Mesenchymal stem cell (in vitro differentiated cells and primary cell): ENCODE measurements around the gene MAGEB1.

Experiments used
- DNase-seq: peaks from one replicate; pipeline ENCODE4 v3.0.0-alpha.2; 2013
- H2AFZ ChIP-seq: one replicate; pipeline ENCODE4 v1.6.1; 2013; ENCODE audit warnings: low read depth, mild to moderate bottlenecking, control low read depth, inconsistent platforms, low read length, moderate library complexity
- H2AK5ac ChIP-seq: 2 replicates; pipeline ENCODE4 v1.6.1; 2013; ENCODE audit warnings: low read length, moderate library complexity, mild to moderate bottlenecking, inconsistent platforms; ENCODE audit not compliant: severe bottlenecking
- H2BK120ac ChIP-seq: one replicate; pipeline ENCODE4 v1.6.1; 2013; ENCODE audit warnings: low read depth, mild to moderate bottlenecking, inconsistent platforms, low read length, moderate library complexity
- H2BK12ac ChIP-seq, 2 experiments: one replicate each; pipeline ENCODE4 v1.6.1; 2013; ENCODE audit warnings: inconsistent platforms in 2 of 2, low read length in 2 of 2, mild to moderate bottlenecking in 2 of 2, moderate library complexity in 2 of 2, control low read depth in 1 of 2
- H2BK15ac ChIP-seq: one replicate; pipeline ENCODE4 v1.6.1; 2013; ENCODE audit warnings: mild to moderate bottlenecking, low read depth, inconsistent platforms; ENCODE audit not compliant: poor library complexity, severe bottlenecking
- H2BK5ac ChIP-seq: 2 replicates; pipeline ENCODE4 v1.6.1; 2013; ENCODE audit warnings: low read depth, mild to moderate bottlenecking, low read length, control low read depth, inconsistent platforms; ENCODE audit not compliant: poor library complexity, severe bottlenecking
- H3K14ac ChIP-seq, 2 experiments: one replicate each; pipeline ENCODE4 v1.6.1; 2013; ENCODE audit warnings: inconsistent platforms in 2 of 2, low read length in 2 of 2, control low read depth in 1 of 2, mild to moderate bottlenecking in 1 of 2, moderate library complexity in 1 of 2
- H3K18ac ChIP-seq, 2 experiments: one replicate each; pipeline ENCODE4 v1.6.1; 2013; ENCODE audit warnings: inconsistent platforms in 2 of 2, low read length in 2 of 2, control low read depth in 1 of 2, low read depth in 1 of 2, mild to moderate bottlenecking in 1 of 2
- H3K23ac ChIP-seq, 2 experiments: one replicate each; pipeline ENCODE4 v1.6.1; 2013; ENCODE audit warnings: inconsistent platforms in 2 of 2, low read length in 2 of 2, mild to moderate bottlenecking in 2 of 2, moderate library complexity in 2 of 2, control low read depth in 1 of 2
- H3K27ac ChIP-seq: 2 replicates; pipeline ENCODE4 v1.5.1; 2013; ENCODE audit warnings: mild to moderate bottlenecking, moderate library complexity, low read length, control low read depth, inconsistent platforms; ENCODE audit not compliant: poor library complexity, severe bottlenecking
- H3K27me3 ChIP-seq, 2 experiments: 2 replicates each; pipeline versions ENCODE4 v1.6.1 to v1.7.0; 2013; ENCODE audit warnings: low read length in 2 of 2, mild to moderate bottlenecking in 2 of 2, moderate library complexity in 2 of 2, control low read depth in 1 of 2, inconsistent platforms in 1 of 2; ENCODE audit not compliant: control insufficient read depth in 1 of 2, insufficient read depth in 1 of 2
- H3K36me3 ChIP-seq, 2 experiments: 2 replicates each; pipeline versions ENCODE4 v1.6.1 to v1.7.0; 2013; ENCODE audit warnings: low read length in 2 of 2, control low read depth in 1 of 2, inconsistent platforms in 1 of 2, low read depth in 1 of 2, mild to moderate bottlenecking in 1 of 2; ENCODE audit not compliant: insufficient read depth in 2 of 2, control insufficient read depth in 1 of 2
- H3K4ac ChIP-seq, 2 experiments: one replicate each; pipeline ENCODE4 v1.6.1; 2013; ENCODE audit warnings: inconsistent platforms in 2 of 2, low read length in 2 of 2, mild to moderate bottlenecking in 2 of 2, moderate library complexity in 2 of 2, control low read depth in 1 of 2, low read depth in 1 of 2
- H3K4me1 ChIP-seq: 2 replicates; pipeline ENCODE4 v1.6.1; 2013; ENCODE audit warnings: low read depth, low read length, control low read depth; ENCODE audit not compliant: control insufficient read depth, insufficient read depth
- H3K4me2 ChIP-seq: 2 replicates; pipeline ENCODE4 v1.6.1; 2013; ENCODE audit warnings: low read length, mild to moderate bottlenecking, inconsistent platforms; ENCODE audit not compliant: poor library complexity, severe bottlenecking
- H3K4me3 ChIP-seq, 2 experiments: 2 replicates each; pipeline versions ENCODE4 v1.5.1 to v1.7.0; 2013; ENCODE audit warnings: low read length in 2 of 2, mild to moderate bottlenecking in 2 of 2, control low read depth in 1 of 2, low read depth in 1 of 2; ENCODE audit not compliant: insufficient read depth in 1 of 2
- H3K79me1 ChIP-seq: replicated peaks from 2 replicates; pipeline ENCODE4 v1.6.1; 2013; ENCODE audit warnings: mild to moderate bottlenecking, control low read depth, low read length, inconsistent platforms; ENCODE audit not compliant: poor library complexity, severe bottlenecking
- H3K9ac ChIP-seq: 2 replicates; pipeline ENCODE4 v1.7.0; 2013; ENCODE audit warnings: mild to moderate bottlenecking, low read length, moderate library complexity
- H3K9me3 ChIP-seq: 2 replicates; pipeline ENCODE4 v1.7.0; 2013; ENCODE audit warnings: mild to moderate bottlenecking, low read length; ENCODE audit not compliant: control insufficient read depth
- H4K8ac ChIP-seq: one replicate; pipeline ENCODE4 v1.6.1; 2013; ENCODE audit warnings: inconsistent platforms, mild to moderate bottlenecking, low read length, moderate library complexity
- H4K91ac ChIP-seq: one replicate; pipeline ENCODE4 v1.6.1; 2013; ENCODE audit warnings: mild to moderate bottlenecking, low read length, inconsistent platforms
- WGBS: methylation state at CpG from one replicate; pipeline ENCODE4 v1.1.7; 2013; ENCODE audit warnings: mixed read lengths; 5-methylcytosine and 5-hydroxymethylcytosine counted together

MAGEB1 gene

GRCh38 chrX:30230395-30230794 lies 16.6 kb upstream of the MAGEB1 start, which contains the start of gene MAGEB3:
Gene MAGEB3 (plus strand): TSS chrX:30230657. CDS start chrX:30235925, 5,268 bp downstream.
- no peak for DNase-seq
- no peak within 1 kb of the TSS for H4K91ac ChIP-seq
- H3K36me3 ChIP-seq, result no peaks in the 10 kb centered on the region
- no peak within 1 kb of the TSS for H2BK120ac ChIP-seq
- H3K79me1 ChIP-seq, result no peaks in the 10 kb centered on the region
- no peaks in the 10 kb centered on the region for H3K9me3 ChIP-seq
- H3K14ac ChIP-seq, result no peak within 1 kb of the TSS
- no peak within 1 kb of the TSS for H3K27ac ChIP-seq
- H3K18ac ChIP-seq, result no peak within 1 kb of the TSS
- no peak within 1 kb of the TSS for H3K4me3 ChIP-seq
- H2BK12ac ChIP-seq, result no peak within 1 kb of the TSS
- peaks cover 0 to 27% of the 10 kb centered on the region in 2 experiments for H3K27me3 ChIP-seq
- H2AK5ac ChIP-seq, result no peak within 1 kb of the TSS
- WGBS, result 40% methylated on average over 2 of the region's 4 CpGs
- H2AFZ ChIP-seq, result no peak within 1 kb of the TSS
- no peak within 1 kb of the TSS for H3K4ac ChIP-seq
- no peaks in the 10 kb centered on the region for H3K4me1 ChIP-seq
- H3K9ac ChIP-seq, result no peak within 1 kb of the TSS
- no peak within 1 kb of the TSS for H2BK5ac ChIP-seq
- no peak within 1 kb of the TSS for H2BK15ac ChIP-seq
- H3K23ac ChIP-seq, result no peak within 1 kb of the TSS
- no peak within 1 kb of the TSS for H3K4me2 ChIP-seq
- no peak within 1 kb of the TSS for H4K8ac ChIP-seq

- DNase-seq, result no peak
- Histone ChIP-seq H3K27me3 (peaks cover 0 to 47% of the 10 kb centered on the region in 2 experiments), H2AK5ac (no peak within 1 kb of the TSS), H3K9ac (no peak within 1 kb of the TSS), H3K4ac (no peak within 1 kb of the TSS), H3K18ac (no peak within 1 kb of the TSS), H4K8ac (no peak within 1 kb of the TSS), H3K27ac (no peak within 1 kb of the TSS), H3K4me1 (no peaks in the 10 kb centered on the region), H3K4me2 (no peak within 1 kb of the TSS), H2BK15ac (no peak within 1 kb of the TSS), H3K4me3 (no peak within 1 kb of the TSS), H2AFZ (no peak within 1 kb of the TSS), H3K9me3 (peaks cover 2% of the 10 kb centered on the region), H4K91ac (no peak within 1 kb of the TSS), H2BK120ac (no peak within 1 kb of the TSS), H3K14ac (no peak within 1 kb of the TSS), H2BK12ac (no peak within 1 kb of the TSS), H3K23ac (no peak within 1 kb of the TSS), H2BK5ac (no peak within 1 kb of the TSS), H3K79me1 (no peaks in the 10 kb centered on the region), H3K36me3 (no peaks in the 10 kb centered on the region)
- 92% methylated on average over 10 of the region's 10 CpGs for WGBS
Observed at GRCh38 chrX:30241724-30242415, 5.1 kb upstream of the MAGEB1 start, which contains the start of gene MAGEB4. Gene MAGEB4 (plus strand): TSS chrX:30242000. CDS start chrX:30242136, 136 bp downstream.

GRCh38 chrX:30248854-30249253 lies 1.9 kb downstream of the MAGEB1 start:
- 79% methylated on average over 2 of the region's 4 CpGs for WGBS
- no peak overlapping the region for H2BK120ac ChIP-seq

GRCh38 chrX:30253257-30253656 lies 6.3 kb downstream of the MAGEB1 start:
- Histone ChIP-seq H3K4me1 (no peaks in the 10 kb centered on the region), H3K36me3 (no peaks in the 10 kb centered on the region), H2BK120ac (no peak overlapping the region), H3K27ac (no peak overlapping the region), H3K9me3 (peaks cover 9% of the 10 kb centered on the region), H3K79me1 (no peaks in the 10 kb centered on the region), H2AFZ (no peak overlapping the region), H3K9ac (no peak overlapping the region), H3K23ac (no peak overlapping the region), H2BK5ac (no peak overlapping the region), H3K18ac (no peak overlapping the region), H3K4me3 (no peak overlapping the region), H3K4ac (no peak overlapping the region), H3K4me2 (no peak overlapping the region), H4K8ac (no peak overlapping the region), H2BK15ac (no peak overlapping the region), H3K14ac (no peak overlapping the region), H2BK12ac (no peak overlapping the region), H4K91ac (no peak overlapping the region), H3K27me3 (peaks cover 0 to 37% of the 10 kb centered on the region in 2 experiments), H2AK5ac (no peak overlapping the region)
- no peak for DNase-seq
- 93% methylated on average over 1 of the region's 1 CpG for WGBS

More at GRCh38 chrX:30248854-30249253, 1.9 kb downstream of the MAGEB1 start:
- no peak overlapping the region for H2BK15ac ChIP-seq
- H3K9me3 ChIP-seq, result no peaks in the 10 kb centered on the region
- no peak overlapping the region for H2BK12ac ChIP-seq
- no peak overlapping the region for H2AK5ac ChIP-seq
- no peaks in the 10 kb centered on the region for H3K36me3 ChIP-seq
- no peak overlapping the region for H3K27ac ChIP-seq
- no peaks in the 10 kb centered on the region for H3K79me1 ChIP-seq
- no peak for DNase-seq
- H3K4me2 ChIP-seq, result no peak overlapping the region
- no peak overlapping the region for H3K23ac ChIP-seq
- H3K9ac ChIP-seq, result no peak overlapping the region
- H3K18ac ChIP-seq, result no peak overlapping the region
- H2AFZ ChIP-seq, result no peak overlapping the region
- H3K14ac ChIP-seq, result no peak overlapping the region
- no peaks in the 10 kb centered on the region for H3K4me1 ChIP-seq
- peaks cover 0 to 35% of the 10 kb centered on the region in 2 experiments for H3K27me3 ChIP-seq
- H4K91ac ChIP-seq, result no peak overlapping the region
- no peak overlapping the region for H2BK5ac ChIP-seq
- no peak overlapping the region for H4K8ac ChIP-seq
- no peak overlapping the region for H3K4me3 ChIP-seq
- H3K4ac ChIP-seq, result no peak overlapping the region
